Glutamatergic neuron (in vitro differentiated cells): ENCODE data around the gene STON1. TPM values are rescaled to one million over a fixed set of nuclear protein-coding genes. Genes with fewer than 3 reads are reported as not detected.

Experiments used
- DNase-seq: peaks from one replicate; pipeline ENCODE4 v3.0.0; 2022
- H3K27ac Mint-ChIP-seq: one replicate; pipeline ENCODE4 v1.8.0; 2020; ENCODE audit warnings: mild to moderate bottlenecking, mixed read lengths, inconsistent platforms; ENCODE audit not compliant: unreplicated experiment
- H3K27me3 Mint-ChIP-seq: one replicate; pipeline ENCODE4 v1.8.0; 2020; ENCODE audit warnings: mild to moderate bottlenecking, moderate library complexity, mixed read lengths, inconsistent platforms; ENCODE audit not compliant: unreplicated experiment
- H3K36me3 Mint-ChIP-seq: one replicate; pipeline ENCODE4 v1.8.0; 2020; ENCODE audit warnings: mild to moderate bottlenecking, mixed read lengths, inconsistent platforms; ENCODE audit not compliant: unreplicated experiment
- H3K4me1 Mint-ChIP-seq: one replicate; pipeline ENCODE4 v1.8.0; 2020; ENCODE audit warnings: mild to moderate bottlenecking, low read depth, mixed read lengths, inconsistent platforms; ENCODE audit not compliant: unreplicated experiment
- H3K4me3 Mint-ChIP-seq: one replicate; pipeline ENCODE4 v1.8.0; 2020; ENCODE audit warnings: mild to moderate bottlenecking, mixed read lengths, inconsistent platforms; ENCODE audit not compliant: unreplicated experiment
- H3K9me3 Mint-ChIP-seq: one replicate; pipeline ENCODE4 v1.8.0; 2020; ENCODE audit warnings: mild to moderate bottlenecking, moderate library complexity, mixed read lengths, inconsistent platforms; ENCODE audit not compliant: unreplicated experiment
- CTCF ChIP-seq: fragments of 200-600 bp; sonication (generic); IDR thresholded peaks from one replicate; pipeline ENCODE4 v1.5.0; 2021; ENCODE audit not compliant: partially characterized antibody, unreplicated experiment
- total RNA-seq: library from RNA; stranded (reverse); fragmentation: NEBNext Ultra II Directional; extraction: Animal tissue kit (Norgen Biotek cat#: 25700); gene quantifications from one replicate; pipeline ENCODE4 v1.2.1, GENCODE V29; 2021; ENCODE audit not compliant: unreplicated experiment

The STON1 gene
- total RNA-seq, 1 donor from 2014 or later = 4.2 TPM

DNA sequence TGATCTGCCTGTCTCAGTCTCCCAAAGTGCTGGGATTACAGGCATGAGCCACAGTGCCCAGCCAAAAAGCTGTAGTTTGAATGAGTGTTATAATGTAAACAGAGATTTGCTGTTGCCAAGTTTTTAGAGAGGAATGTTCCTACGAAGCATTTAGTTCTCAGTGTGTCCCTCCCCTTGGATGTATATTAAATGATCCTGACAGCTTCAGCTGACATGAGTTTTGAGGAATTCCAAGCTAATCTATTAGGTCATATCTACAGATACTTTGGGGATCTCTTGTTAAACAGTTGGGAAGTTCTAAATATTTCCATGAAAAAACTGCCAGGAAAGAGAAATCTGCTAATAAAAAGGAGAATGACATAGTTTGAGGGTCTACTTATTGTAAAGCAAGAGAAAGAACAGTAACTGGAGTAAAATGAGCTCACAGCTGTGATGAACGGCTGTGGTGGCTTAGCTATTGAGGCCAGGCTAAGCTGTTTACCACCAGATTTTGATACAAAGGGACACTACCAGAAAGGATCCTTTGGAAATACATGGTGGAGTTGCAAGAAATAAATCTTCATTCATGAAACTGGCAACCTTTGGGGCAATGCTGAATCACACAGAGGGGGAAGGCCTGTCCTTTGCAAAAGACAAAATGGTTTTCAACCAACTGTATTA is 2.6 kb upstream of the STON1 start:
- Mint-ChIP-seq H3K4me3 (no peak overlapping the region), H3K27me3 (peaks cover 3% of the 10 kb centered on the region), H3K4me1 (peaks cover 12% of the 10 kb centered on the region), H3K36me3 (no peaks in the 10 kb centered on the region), H3K27ac (no peak overlapping the region), H3K9me3 (peaks cover 2% of the 10 kb centered on the region)
- no peak for DNase-seq
- TF ChIP-seq CTCF = no peak

- H3K4me3 Mint-ChIP-seq = no peak overlapping the region
- H3K27ac Mint-ChIP-seq = no peak overlapping the region
- H3K36me3 Mint-ChIP-seq = no peaks in the 10 kb centered on the region
- H3K4me1 Mint-ChIP-seq = peaks cover 12% of the 10 kb centered on the region
- H3K9me3 Mint-ChIP-seq = peaks cover 2% of the 10 kb centered on the region
- no peak for DNase-seq
- no peak for TF ChIP-seq CTCF
- peaks cover 3% of the 10 kb centered on the region for H3K27me3 Mint-ChIP-seq
Observed at GRCh38 chr2:48528431-48528830, 1.5 kb upstream of the STON1 start.

DNA sequence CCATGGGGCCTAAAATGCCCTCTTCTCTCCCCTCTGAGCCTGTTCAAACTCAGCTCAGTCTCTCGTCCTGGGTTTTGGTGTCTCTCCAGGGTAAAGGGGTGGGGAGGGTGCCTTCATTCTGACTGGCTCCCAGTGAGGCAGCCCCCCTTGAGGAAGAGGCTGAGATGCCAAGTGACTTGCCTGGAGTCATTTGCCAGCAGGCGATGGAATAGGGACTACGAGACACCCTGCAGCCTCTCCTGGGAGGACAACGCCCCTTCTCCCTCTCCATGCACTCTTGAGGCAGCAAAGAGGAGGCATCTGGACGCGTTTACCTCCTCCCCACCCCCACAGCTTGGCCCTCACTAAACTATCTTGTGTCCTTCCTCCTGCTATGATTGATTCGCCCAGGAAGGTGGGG is 760 bp upstream of the STON1 start:
- H3K4me1 Mint-ChIP-seq = peaks cover 12% of the 10 kb centered on the region
- peak overlapping the region; percentile 5 for H3K27ac Mint-ChIP-seq
- no peak overlapping the region for H3K4me3 Mint-ChIP-seq
- H3K27me3 Mint-ChIP-seq = peaks cover 3% of the 10 kb centered on the region
- TF ChIP-seq CTCF = no peak
- H3K9me3 Mint-ChIP-seq = peaks cover 2% of the 10 kb centered on the region
- DNase-seq = peak; percentile 31
- no peaks in the 10 kb centered on the region for H3K36me3 Mint-ChIP-seq

DNA sequence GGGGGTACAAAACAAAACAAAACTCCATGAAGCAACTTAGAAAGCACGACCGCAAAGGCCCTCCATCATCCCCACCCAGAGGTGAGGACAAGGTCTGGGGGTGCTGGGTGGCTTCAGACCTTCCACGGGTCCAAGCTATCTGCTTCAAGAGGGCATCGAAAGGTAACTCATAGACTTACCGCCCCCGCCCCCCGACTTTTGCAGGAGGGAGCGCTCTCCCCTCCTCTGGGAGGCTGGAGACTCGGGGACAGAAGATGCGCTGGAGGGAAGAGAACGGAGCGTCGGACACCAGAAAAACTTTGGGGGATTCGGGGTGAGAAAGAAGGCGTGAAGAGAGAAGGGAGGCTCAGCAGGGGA is 300 bp upstream of the STON1 start:
- Mint-ChIP-seq H3K36me3 (no peaks in the 10 kb centered on the region), H3K4me3 (peak overlapping the region; percentile 87), H3K27ac (peak overlapping the region; percentile 38), H3K27me3 (peaks cover 3% of the 10 kb centered on the region), H3K4me1 (peaks cover 12% of the 10 kb centered on the region), H3K9me3 (peaks cover 2% of the 10 kb centered on the region)
- no peak for TF ChIP-seq CTCF
- no peak for DNase-seq

DNA sequence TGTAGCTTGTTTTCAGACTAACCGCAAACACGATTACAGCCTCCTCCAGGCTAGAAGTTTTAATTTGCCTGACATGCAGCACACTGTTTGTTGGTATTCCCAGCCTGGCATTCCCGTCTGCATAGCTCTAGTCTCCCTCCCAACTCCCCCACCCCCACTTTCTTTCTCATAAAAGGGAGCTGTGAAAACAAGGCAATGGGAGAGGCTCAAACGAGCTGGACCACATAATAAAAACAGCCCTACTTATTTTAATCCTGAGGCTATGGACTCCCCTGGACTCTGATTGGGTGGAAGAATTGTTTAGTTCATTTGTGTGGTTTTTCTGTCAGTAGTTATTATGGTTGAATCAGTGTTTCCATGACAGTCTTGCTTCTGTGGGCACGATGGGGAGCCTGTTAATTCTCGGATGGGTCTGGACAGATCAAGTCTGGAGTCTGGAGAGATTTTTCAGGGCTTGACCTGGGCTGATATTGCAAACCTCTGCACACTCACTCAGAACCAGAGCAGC is 1.2 kb downstream of the STON1 start:
- peaks cover 2% of the 10 kb centered on the region for H3K9me3 Mint-ChIP-seq
- H3K4me1 Mint-ChIP-seq = peaks cover 12% of the 10 kb centered on the region
- DNase-seq = no peak
- H3K27ac Mint-ChIP-seq = no peak overlapping the region
- H3K27me3 Mint-ChIP-seq = peaks cover 3% of the 10 kb centered on the region
- no peak for TF ChIP-seq CTCF
- H3K36me3 Mint-ChIP-seq = no peaks in the 10 kb centered on the region
- peak overlapping the region; percentile 93 for H3K4me3 Mint-ChIP-seq
